GM06990 (cell line): ENCODE data around the gene SLC17A1.

Source experiments
- DNase-seq: peaks from one replicate; pipeline ENCODE4 v3.0.0-alpha.2; 2011; ENCODE audit not compliant: insufficient read length; ENCODE audit errors: extremely low read depth
- H3K27me3 ChIP-seq: replicated peaks from 2 replicates; pipeline ENCODE4 v1.6.0; 2011; ENCODE audit warnings: low read length; ENCODE audit not compliant: control insufficient read depth, insufficient read depth
- H3K36me3 ChIP-seq: 2 replicates; pipeline ENCODE4 v1.5.1; 2011; ENCODE audit warnings: low read length; ENCODE audit not compliant: control insufficient read depth, insufficient read depth
- H3K4me3 ChIP-seq: replicated peaks from 2 replicates; pipeline ENCODE4 v1.5.1; 2011; ENCODE audit warnings: low read depth, mild to moderate bottlenecking, control low read depth, low read length
- TF ChIP-seq, protein P1 (sequence below): IDR thresholded peaks from 2 replicates; pipeline ENCODE4 v1.5.1; 2011; ENCODE audit warnings: low read length, control low read depth, mild to moderate bottlenecking, inconsistent platforms; ENCODE audit not compliant: insufficient read depth, poor library complexity, severe bottlenecking

The SLC17A1 gene

DNA sequence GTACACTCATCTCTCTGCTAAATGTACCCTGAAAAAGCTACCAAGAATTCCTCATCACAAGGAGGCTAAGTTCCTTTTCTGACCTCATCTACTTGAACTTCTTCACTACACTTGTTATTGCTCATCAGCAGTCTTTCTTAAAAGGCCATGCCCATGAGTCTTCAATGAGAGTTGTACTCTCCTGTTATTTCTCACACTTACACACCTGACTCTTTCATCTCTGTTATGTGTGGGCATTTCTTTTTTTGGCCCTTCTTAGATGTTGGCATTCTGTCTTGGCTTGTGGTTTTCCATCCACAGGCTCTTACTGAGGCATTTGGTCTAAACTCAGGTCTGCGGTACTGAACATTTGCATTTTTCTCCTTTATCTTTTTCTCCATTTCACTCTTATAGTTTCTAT is 10.7 kb upstream of the SLC17A1 start:
- no peaks in the 10 kb centered on the region for H3K36me3 ChIP-seq
- no peak for DNase-seq
- TF ChIP-seq, protein P1, sequence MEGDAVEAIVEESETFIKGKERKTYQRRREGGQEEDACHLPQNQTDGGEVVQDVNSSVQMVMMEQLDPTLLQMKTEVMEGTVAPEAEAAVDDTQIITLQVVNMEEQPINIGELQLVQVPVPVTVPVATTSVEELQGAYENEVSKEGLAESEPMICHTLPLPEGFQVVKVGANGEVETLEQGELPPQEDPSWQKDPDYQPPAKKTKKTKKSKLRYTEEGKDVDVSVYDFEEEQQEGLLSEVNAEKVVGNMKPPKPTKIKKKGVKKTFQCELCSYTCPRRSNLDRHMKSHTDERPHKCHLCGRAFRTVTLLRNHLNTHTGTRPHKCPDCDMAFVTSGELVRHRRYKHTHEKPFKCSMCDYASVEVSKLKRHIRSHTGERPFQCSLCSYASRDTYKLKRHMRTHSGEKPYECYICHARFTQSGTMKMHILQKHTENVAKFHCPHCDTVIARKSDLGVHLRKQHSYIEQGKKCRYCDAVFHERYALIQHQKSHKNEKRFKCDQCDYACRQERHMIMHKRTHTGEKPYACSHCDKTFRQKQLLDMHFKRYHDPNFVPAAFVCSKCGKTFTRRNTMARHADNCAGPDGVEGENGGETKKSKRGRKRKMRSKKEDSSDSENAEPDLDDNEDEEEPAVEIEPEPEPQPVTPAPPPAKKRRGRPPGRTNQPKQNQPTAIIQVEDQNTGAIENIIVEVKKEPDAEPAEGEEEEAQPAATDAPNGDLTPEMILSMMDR: no peak
- H3K4me3 ChIP-seq: no peak overlapping the region
- no peaks in the 10 kb centered on the region for H3K27me3 ChIP-seq

DNA sequence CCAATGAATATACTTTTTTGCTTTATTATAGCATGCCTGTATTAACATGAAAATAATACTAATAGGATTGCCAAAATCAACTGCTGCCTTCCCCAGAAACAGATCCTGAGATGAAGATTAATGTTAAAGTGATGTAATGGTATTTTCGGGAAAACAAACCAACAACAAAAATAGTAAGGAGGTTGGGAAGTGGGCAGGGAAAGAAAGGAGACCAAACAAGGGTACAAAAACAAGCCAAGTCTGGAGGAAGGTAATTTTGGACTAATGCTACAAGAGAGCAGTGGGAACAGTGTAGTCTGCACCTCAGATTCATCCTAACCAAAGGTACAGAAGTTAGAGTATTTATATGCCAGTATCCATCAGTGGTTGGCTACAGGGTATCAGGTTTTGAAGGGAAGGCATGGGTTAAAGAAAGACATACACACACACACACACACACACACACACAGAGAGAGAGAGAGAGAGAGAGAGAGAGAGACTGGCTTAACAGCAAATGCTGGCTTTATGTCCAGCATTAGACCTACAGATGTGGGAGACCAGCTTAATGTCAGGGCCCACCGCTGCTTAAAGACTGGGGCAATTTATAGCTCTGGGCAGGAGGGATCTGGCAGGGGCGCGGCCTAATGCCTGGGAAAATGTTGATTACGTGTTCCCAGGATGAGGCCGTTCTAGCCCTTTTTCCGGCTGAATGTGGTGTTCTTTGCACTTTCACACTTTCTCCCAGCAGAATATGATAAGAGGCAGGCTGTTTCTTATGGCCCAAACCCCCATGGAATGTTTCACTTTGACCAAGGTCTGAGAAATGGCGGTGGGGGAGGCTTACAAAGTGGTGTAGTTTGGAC is 3.8 kb upstream of the SLC17A1 start:
- TF ChIP-seq, protein P1: no peak
- no peaks in the 10 kb centered on the region for H3K27me3 ChIP-seq
- H3K36me3 ChIP-seq: no peaks in the 10 kb centered on the region
- no peak for DNase-seq
- no peak overlapping the region for H3K4me3 ChIP-seq

DNA sequence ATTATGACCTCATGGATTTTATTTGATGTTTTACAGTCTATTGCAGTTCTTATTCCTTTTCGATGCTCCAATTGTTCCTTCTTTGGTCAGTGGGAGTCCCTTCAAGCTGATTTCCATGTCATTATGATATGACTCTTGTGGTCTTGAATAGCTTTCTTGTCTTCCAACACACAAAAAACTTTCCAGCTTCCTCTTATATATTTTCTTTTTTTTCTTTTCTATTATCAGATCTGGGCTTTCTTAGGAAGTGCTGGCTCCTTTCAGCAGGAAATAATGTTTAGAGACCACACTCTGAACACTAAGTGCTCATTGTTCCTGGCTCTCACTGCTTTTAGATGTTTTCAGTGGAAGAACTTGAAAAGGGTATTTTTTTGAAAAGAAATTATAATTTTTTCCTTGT is 3.1 kb upstream of the SLC17A1 start:
- no peak for DNase-seq
- H3K4me3 ChIP-seq: no peak overlapping the region
- TF ChIP-seq, protein P1: no peak
- no peaks in the 10 kb centered on the region for H3K27me3 ChIP-seq
- no peaks in the 10 kb centered on the region for H3K36me3 ChIP-seq

DNA sequence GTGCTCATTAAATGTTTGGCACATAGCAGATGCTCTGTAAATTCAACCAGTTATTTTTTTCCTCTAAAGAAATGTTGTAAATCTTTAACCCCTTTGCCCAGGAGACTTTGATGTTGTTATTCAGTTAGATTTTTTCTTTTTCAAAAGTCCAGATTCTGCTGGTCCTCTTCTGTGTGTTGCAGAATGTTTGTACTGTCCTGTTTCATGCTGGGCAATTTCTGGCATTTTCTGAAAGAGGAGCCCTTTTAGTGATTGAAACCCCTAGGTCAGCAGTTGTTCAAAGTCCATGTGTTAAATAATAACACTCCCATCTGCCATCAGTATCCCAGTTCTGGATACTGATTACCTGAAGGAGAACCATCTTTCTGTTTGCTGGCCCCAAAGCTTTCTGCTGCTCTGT is 1.3 kb upstream of the SLC17A1 start:
- no peak for DNase-seq
- Histone ChIP-seq H3K4me3 (no peak overlapping the region), H3K27me3 (no peaks in the 10 kb centered on the region), H3K36me3 (no peaks in the 10 kb centered on the region)
- TF ChIP-seq, protein P1: no peak

DNA sequence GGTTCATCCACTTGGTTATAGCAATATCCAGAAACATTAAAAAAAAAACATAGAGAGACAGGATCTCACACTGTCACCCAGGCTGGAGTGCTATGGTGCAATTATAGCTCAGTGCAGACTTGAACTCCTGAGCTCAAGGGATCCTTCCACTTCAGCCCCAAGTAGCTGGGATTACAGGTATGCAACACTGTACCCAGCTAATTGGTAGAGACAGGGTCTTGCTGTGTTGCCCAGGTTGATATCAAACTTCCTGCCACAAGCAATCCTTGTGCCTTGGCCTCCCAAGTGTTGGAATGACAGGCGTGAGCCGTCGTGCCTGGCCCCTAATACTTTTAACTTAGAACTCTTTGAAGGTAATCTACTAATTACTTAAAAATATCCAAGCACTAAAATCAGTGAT is 818 bp upstream of the SLC17A1 start:
- H3K36me3 ChIP-seq: no peaks in the 10 kb centered on the region

More for the DNA sequence above, 818 bp upstream of the SLC17A1 start:
- no peak for DNase-seq
- H3K4me3 ChIP-seq: no peak overlapping the region
- TF ChIP-seq, protein P1: no peak
- no peaks in the 10 kb centered on the region for H3K27me3 ChIP-seq
